Adipose tissue (tissue), 3 donors: ENCODE measurements around the gene CXXC1. TPM values are rescaled to one million over a fixed set of nuclear protein-coding genes. Genes with fewer than 3 reads are reported as not detected.
"Not testable (repeated sequence)": the region's sequence is repeated elsewhere in the genome, so short reads cannot be mapped to it uniquely, and the experiment has no call there.

ENCODE experiments used
- H3K27ac ChIP-seq: one replicate; pipeline ENCODE4 v1.5.1; 2013; ENCODE audit warnings: low read depth, low read length
- WGBS, 3 donors: extraction: QIAGEN DNeasy Blood & Tissue Kit; methylation state at CpG; one replicate each; pipeline ENCODE4 v1.1.7; 2013; 5-methylcytosine and 5-hydroxymethylcytosine counted together
- polyA plus RNA-seq, 3 donors: library from polyadenylated mRNA; stranded (reverse); fragments of 200-250 nt; gene quantifications; one replicate each; pipeline ENCODE4 v1.2.3, GENCODE V29; 2013
- donor health status: healthy with polysubstance abuse.
- donor health status: Bipolar disorder and iron deficiency.
- donor health status: healthy.

The CXXC1 gene
- polyA plus RNA-seq, 3 donors = 51.9 to 70.3 (median 53.5) TPM

DNA sequence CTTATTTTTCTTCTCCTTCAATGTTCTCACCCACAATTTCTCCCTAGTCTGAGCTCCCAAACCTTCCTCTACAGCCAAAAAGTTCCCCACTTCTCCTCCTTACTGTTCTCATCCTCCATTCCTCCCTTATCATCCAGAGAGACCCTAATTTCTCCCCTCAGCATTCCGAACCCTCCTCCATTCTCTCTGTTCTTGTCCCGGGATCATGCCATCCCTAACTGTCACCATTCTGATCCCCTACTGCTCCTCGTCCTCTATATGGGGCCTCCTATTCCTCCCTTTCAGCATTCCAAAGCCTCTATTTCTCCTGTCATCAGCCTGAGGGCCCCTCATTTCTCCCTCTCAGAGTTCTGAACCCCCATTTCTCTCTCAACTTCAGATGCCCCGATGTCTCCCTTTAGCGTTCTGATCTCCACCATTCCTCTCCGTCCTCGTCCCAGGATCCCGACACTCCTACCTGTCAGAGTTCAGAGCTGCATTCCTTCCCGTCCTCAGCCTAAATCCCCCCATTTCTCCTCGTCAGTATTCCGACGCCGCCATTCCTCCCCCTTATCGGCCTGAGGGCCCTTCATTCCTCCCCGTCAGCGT, 6.7 kb downstream of the CXXC1 start:
- 1 to 2% (median 2%) methylated on average over 16 of the region's 16 CpGs for WGBS, 3 donors
- H3K27ac ChIP-seq = no peak overlapping the region

DNA sequence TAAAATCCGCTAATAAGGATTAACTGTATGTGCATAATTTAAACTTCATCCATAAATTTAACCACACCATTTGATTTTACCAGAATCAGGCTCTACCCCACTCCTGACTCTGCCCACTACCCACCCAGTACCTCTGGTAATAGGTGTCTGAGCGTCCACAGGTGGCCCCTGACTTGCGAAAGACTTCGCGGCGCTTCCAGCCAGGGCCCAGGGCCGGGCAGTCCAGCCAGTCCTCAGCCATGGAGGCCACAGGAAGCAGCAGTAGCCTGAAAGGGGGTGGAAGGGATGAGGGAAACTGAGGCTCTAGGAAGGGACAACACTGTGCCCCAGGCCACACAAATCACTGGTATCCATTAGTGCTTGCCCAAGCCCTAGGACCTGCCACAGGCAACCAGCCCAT, 7.7 kb downstream of the CXXC1 start:
- no peak overlapping the region for H3K27ac ChIP-seq
- 88 to 92% (median 88%) methylated on average over 7 of the region's 7 CpGs for WGBS, 3 donors

DNA sequence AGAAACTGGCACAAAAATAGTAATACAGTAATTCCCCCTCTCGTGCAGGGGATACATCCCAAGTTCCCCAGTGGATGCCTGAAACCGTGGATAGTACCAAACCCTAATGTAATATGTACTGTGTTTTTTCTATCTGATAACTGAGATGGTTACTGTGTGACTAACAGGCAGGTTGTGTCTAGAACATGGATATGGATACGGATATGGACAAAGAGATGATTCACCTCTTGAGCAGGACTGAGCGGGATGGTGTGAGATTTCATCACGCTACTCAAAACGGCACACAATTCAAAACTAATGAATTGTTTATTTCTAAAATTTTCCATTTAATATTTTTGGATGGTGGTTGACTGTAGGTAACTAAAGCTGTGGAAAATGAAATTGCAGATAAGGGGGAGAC, 9.6 kb downstream of the CXXC1 start:
- WGBS, 3 donors = 80 to 90% (median 86%) methylated on average over 6 of the region's 6 CpGs
- no peak overlapping the region for H3K27ac ChIP-seq

DNA sequence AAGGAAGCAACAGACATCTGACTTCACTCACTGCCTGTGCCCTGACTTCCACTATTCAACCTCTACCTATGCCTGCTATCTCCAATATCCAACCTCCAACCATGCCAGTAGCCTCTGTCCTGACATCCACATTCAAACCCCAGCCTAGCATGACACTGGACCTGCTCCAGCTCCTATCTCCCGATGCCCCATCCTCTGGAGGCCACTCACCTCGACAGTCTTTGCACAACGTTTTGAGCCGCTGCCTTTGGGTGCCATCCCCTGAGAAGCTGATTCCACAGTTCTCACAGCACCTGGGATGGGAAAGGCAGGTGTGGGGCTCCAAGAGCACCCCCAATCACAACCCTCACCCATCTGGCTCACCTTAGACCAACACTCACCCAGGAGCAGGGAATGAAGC, 11.0 kb downstream of the CXXC1 start:
- WGBS, 3 donors = 87 to 93% (median 88%) methylated on average over 4 of the region's 4 CpGs
- H3K27ac ChIP-seq = no peak overlapping the region

DNA sequence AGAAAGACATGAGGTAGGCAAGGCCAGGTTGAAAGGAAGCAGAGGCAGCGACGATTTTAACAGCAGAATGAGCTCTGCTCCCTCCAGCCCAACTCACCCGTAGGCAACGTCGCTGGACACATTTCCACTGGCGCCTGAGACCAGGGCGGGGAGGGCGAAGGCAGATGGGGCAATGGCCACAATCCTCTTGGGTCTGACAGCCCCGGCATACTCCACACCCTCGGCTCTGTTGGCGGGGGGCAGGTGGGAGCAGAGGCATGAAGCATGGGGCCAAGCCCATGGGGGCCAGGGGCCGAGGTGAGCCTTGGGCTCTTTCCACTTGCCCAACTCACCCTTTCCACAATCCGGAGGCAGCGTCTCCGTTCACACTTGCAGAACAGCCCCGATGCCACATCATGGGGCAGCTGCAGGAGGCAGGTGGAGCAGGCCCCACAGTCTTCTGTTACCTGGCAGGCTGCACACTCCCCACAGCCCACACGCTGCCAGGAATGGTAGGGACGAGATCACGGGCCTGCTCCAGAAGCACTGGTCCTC, 11.9 kb downstream of the CXXC1 start:
- 95 to 96% (median 96%) methylated on average over 19 of the region's 19 CpGs for WGBS, 3 donors

DNA sequence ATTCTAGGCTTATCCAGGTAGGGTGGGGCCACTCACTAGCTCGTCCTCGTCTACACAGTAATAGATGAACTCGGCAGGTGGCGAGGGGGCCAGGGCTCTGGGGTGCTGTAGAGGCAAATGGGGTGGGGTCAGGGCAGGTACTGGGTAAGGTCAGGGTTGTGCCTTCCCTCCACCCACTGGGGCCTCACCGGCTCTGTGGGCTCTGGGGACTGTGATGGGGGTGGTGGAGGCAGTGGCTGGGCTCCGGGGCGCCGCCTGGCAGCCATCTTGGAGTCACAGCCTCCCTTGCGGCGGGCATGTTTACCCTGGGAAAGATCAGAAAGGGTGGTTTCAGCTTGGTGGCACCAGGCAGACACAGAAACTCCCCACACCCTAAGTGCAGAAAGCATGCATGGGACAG, 12.6 kb downstream of the CXXC1 start:
- no peak overlapping the region for H3K27ac ChIP-seq
- 95 to 98% (median 98%) methylated on average over 8 to 10 of the region's 10 CpGs for WGBS, 3 donors

More for the DNA sequence above, 11.9 kb downstream of the CXXC1 start:
- H3K27ac ChIP-seq = no peak overlapping the region

DNA sequence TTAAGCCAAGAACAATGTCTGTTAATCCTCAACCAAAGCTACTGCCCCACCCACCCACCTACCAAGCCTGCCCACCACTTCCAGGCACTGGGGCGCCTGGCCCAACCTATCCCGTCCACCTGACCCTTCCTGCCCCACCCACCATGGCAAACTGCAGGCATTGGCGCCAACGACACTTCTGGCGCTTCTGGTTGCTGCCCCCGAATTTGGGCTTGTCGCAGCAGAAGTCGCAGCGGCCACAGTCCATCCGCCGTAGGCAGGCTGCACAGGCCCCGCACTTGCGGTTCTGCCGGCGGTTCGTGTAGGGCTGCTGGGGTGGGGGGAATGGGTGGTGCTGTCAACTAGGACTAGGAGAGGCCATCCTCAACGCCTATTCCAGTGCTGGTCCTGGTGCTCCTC, 13.4 kb downstream of the CXXC1 start:
- 96 to 98% (median 96%) methylated on average over 17 of the region's 17 CpGs for WGBS, 3 donors
- no peak overlapping the region for H3K27ac ChIP-seq

DNA sequence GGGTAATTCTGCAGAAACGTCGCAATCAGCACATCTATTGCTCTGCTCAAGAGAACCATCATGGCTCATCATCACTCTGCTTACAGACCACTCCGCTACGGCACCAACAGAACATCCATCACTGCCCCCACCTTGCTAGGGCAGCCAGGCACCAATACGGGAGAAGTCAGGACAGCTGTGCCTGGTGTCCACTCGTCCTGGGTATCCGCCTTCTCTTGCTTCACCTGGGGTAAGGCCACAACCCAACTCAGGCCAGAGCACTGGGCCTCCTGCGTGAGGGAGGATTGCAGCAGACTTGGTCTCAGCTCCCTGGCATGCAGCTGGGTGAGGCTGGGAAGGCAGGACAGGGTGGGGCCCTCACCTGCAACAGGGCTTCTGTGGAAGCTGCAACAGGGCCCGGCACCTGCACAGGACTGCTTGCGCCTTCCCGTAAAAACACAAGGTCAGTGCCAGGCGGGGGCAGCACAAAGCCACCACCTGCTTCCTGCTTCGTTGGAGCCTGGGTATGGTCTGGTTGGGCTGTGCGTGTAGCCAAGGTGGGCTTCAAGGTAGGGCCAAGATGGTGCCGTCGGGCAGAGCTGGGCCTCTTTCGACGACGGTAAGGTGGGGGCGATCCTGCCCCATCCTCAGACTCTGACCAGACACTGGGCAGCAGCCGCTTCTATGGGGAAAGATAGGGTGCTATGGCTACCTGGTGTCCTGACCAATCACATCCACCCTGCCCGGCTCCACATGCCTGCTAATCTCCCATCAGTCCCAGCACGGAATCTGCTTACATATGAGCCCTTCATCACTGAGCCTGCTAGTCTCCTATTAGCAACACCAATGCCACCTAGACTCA, 14.1 kb downstream of the CXXC1 start:
- WGBS, 3 donors = 88 to 93% (median 92%) methylated on average over 23 of the region's 23 CpGs
- no peak overlapping the region for H3K27ac ChIP-seq

DNA sequence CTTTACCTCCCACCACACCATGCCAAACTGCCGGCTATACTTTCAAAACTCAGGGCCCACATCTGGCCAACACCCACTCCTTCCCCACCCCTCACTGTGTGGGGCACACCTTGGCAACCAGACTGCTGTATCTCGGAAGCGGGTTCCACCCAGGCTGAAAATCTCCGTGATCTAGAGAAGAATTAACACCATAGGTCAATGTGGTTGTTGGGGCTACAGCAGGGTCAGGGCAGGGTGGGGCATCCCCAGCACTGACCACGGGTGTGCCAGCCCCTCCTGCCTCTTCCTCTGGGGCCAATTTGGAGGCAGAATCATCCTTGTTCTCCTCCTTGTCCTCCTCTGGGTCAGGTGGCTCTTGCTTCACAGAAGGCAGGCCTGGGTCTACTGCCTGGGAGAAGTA, 14.9 kb downstream of the CXXC1 start:
- no peak overlapping the region for H3K27ac ChIP-seq
- WGBS, 3 donors = 77 to 93% (median 82%) methylated on average over 5 of the region's 5 CpGs

DNA sequence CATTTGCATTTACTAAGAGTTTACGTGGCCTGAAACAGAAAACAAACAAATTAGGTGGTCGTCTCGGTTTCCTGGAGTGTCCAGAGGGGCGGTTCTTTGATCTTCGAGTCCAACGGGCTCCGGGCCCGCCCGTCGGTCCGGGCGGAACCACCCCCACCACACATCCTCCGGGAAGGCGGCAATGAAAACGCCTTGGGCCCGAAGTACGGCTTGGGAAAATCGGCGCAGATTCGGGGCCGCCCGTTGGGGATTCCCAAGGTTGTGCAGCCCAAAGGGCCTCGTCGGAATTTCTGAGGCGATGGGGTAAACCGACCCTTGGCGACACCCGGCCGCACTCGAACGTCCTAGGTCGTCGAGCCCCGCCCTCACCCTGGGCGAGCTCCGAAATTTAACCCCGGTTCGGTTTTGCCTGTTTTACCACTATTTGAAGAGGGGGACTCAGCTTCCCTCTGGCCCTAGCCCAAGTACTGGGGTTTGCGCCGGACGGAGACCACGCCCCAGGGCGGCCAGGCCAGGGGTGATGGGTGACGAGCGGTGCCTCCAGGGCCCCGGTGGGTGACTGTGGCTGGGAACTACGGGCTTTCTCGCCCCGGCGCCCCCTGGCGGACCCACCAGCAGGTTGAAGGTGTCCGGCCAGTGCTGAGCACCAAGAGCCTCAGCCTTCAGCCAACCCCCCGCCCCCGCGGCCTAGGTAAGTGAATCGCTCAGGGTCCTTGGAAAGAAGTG, 19.3 kb downstream of the CXXC1 start:
- WGBS, 3 donors = 4 to 14% (median 13%) methylated on average over 56 of the region's 56 CpGs

DNA sequence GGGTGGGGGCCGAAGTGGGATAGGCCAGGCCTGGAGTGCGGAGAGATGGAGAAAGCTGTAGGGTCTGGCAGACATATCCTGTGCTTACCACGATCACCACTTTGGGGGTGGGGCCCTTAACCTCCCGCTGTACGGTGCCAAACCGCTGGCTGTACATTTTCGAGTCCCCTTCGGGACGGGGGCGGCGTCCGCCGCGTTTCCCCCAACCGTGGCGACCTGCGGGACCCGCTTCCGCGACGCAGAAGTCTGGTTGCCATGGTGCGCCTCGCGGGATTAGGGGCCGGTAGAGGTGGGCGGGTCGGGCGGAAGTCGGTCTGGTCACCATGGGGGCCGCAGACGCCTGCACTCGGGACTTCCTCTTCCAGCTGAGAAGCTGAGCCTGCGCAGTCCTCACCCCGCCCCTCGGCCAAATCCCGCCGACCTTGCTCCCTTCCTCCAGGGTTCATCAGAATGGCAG, 21.2 kb downstream of the CXXC1 start, which contains the start of gene CFAP53:
CFAP53 (minus strand) TSS at position 248 of the 457 bp plus-strand sequence; CDS start at position 157, 91 bp downstream.
- H3K27ac ChIP-seq = no peak within 1 kb of the TSS
- 0 to 2% (median 0%) methylated on average over 37 of the region's 37 CpGs for WGBS, 3 donors

More for the DNA sequence above, 19.3 kb downstream of the CXXC1 start:
- no peak overlapping the region for H3K27ac ChIP-seq

DNA sequence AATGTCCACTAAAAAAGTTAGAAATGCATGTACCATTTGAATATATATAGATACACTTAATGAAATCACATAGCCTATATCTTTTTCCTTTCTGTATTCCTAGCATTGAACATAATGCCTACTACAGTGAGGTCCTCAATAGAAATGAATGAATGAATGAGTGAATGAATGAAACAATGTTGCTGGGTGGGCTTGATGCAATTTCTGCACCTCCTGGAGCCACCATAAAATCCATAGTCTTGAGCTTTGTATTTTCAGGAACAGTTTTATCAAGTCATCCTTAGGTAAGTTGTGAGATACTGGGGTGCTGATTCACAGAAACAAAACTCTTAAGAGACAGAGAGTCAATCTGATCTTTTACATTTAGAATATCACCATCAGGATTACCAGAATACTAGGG, 24.5 kb downstream of the CXXC1 start:
- H3K27ac ChIP-seq = no peak overlapping the region

DNA sequence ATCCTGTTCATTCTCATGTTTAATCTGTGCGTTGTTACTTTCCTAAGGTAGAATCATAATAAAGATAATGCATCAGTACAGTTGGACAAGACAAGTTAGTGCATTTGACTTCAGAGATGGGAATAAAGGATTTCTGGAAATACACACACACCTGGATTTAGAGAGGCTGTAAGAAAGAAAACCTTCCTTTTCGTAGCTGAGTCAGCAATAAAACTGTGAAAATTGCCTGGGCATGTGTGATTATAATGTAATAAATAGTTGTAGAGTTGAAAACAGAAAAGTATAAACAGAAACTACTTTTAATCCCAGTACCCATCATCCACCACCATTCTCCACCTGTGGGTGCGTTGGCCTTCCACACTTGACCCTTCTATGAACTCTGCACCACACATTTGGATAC, 36.6 kb downstream of the CXXC1 start:
- 74 to 83% (median 77%) methylated on average over 3 of the region's 3 CpGs for WGBS, 3 donors

DNA sequence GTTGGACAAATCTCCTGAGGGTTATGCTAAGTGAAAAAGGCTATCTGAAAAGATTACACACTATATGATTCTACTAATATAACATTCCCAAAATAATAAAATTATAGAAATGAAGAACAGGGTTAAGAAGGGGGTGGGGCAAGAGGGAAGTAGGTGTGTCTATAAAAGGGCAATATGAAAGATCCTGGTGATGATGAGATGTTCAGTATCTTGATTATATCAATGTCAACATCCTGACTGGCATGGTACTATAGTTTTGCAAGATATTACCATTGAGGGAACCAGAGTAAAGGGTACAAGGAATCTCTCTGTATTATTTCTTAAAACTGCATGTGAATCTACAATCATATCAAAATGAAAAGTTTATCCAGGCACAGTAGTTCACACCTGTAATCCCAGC, 37.9 kb downstream of the CXXC1 start:
- H3K27ac ChIP-seq = no peak overlapping the region

More for the DNA sequence above, 36.6 kb downstream of the CXXC1 start:
- H3K27ac ChIP-seq = no peak overlapping the region

DNA sequence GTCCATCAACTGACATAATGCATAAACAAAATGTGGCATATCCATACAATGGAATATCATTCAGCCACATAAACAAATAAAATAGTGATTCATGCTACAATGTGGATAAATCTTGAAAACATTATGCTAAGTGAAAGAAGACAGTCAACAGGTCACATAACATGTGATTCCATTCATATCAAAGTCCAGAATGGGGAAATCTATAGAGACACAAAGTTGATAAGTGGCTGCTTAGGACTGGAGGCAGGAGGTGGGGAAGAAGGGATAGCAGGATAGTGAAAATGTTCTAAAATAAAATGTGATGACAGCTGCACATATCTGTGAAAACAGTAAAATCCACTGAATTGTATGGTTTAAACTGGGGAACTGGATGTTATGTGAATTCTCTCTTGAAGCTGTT, 39.9 kb downstream of the CXXC1 start:
- H3K27ac ChIP-seq = no peak overlapping the region

DNA sequence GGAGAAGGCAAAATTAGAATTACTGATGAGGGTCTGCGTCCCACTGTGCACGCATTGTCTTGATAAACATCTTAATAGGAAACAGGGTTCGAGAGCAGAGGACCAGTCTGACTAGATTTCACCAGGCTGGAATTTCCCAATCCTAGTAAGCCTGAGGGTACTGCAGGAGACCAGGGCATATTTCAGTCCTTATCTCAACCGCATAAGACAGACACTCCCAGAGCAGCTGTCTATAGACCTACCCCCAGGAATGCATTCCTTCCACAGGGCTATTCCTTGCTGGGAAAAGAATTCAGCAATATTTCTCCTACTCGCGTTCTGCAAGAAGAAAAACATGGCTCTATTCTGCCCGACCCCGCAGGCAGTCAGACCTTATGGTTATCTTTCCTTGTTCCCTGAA, 45.7 kb downstream of the CXXC1 start:
- H3K27ac ChIP-seq = not testable (repeated sequence)
- WGBS, 3 donors = 79 to 95% (median 93%) methylated on average over 8 of the region's 8 CpGs

DNA sequence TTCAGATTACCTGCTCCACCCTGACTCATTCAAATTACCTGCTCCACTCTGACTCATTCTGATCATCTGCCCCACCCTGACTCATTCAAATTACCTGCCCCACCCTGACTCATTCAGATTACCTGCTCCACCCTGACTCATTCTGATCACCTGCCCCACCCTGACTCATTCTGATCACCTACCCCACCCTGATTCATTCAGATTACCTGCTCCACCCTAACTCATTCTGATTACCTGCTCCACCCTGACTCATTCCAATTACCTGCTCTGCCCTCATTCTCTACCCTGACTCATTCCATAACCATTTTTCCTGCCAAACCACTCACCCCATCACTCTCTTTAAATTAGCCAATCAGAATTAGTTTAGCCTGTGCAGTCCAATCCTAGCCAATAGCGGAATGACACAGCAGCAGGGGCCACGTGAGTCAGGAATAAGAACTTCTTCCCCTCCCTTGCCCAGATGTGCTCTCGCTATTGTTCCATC, 47.4 kb downstream of the CXXC1 start:
- H3K27ac ChIP-seq = no peak overlapping the region
- 75 to 97% (median 93%) methylated on average over 3 of the region's 3 CpGs for WGBS, 3 donors

DNA sequence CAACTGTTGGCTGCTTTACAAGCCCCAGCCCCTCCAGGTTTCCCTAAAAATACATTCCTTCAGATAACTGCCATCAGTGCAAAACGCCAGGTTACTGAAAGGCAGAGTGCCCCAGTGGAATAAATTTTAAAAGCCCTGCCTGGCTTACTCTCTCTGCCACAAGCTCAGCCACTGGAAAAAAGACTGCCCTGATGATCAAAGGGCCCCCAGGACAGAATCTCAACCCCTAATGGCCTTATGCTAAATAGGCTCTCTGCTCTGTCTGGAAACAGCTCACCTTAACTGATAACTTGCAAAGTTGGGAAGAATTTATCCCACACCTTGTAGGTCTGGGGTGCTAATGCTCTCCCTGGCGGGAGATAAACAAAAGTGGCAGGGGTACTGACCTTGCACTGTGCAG, 55.1 kb downstream of the CXXC1 start:
- WGBS, 3 donors = 55 to 73% (median 56%) methylated on average over 2 of the region's 2 CpGs
- H3K27ac ChIP-seq = no peak overlapping the region
